ENCODE data around the gene RNF14.

Gene RNF14

GRCh38 chr5:141976176-141976575, 7.3 kb downstream of the RNF14 start:
- no peak overlapping the region for H3K4me3 Mint-ChIP-seq
- DNase-seq: no peak
- peaks cover 52% of the 10 kb centered on the region for H3K36me3 Mint-ChIP-seq
- no peak overlapping the region for H3K27ac Mint-ChIP-seq
- no peaks in the 10 kb centered on the region for H3K27me3 Mint-ChIP-seq
- H3K9me3 Mint-ChIP-seq: no peaks in the 10 kb centered on the region
- CTCF ChIA-PET: interaction anchor here (1.1 to 4.2 kb wide), 7 partner anchors 14 to 284 kb away, joined by 3 to 32 read pairs (median 5); no protein-coding TSS in a partner anchor
- peaks cover 17% of the 10 kb centered on the region for H3K4me1 Mint-ChIP-seq

GRCh38 chr5:141978389-141978788, 9.5 kb downstream of the RNF14 start:
- Mint-ChIP-seq H3K4me3 (no peak overlapping the region), H3K4me1 (peaks cover 13% of the 10 kb centered on the region), H3K27me3 (no peaks in the 10 kb centered on the region), H3K36me3 (peaks cover 53% of the 10 kb centered on the region), H3K27ac (no peak overlapping the region), H3K9me3 (no peaks in the 10 kb centered on the region)
- no peak for DNase-seq
- CTCF ChIA-PET: interaction anchor here (1.0 to 4.2 kb wide), 5 partner anchors 9 to 173 kb away, joined by 3 to 32 read pairs (median 4); partner anchors contain the start of gene RNF14

- CTCF ChIA-PET: no interaction called here
- Mint-ChIP-seq H3K4me1 (no peaks in the 10 kb centered on the region), H3K36me3 (peaks cover 54% of the 10 kb centered on the region), H3K4me3 (no peak overlapping the region), H3K27ac (no peak overlapping the region), H3K9me3 (no peaks in the 10 kb centered on the region), H3K27me3 (no peaks in the 10 kb centered on the region)
- no peak for DNase-seq
These were observed 13.7 kb downstream of the RNF14 start for GRCh38 chr5:141982626-141983025.

- H3K27ac Mint-ChIP-seq: no peak overlapping the region
- CTCF ChIA-PET: interaction anchor here (0.7 to 1.8 kb wide), 5 partner anchors 25 to 188 kb away, joined by 3 to 5 read pairs (median 4); no protein-coding TSS in a partner anchor
- H3K36me3 Mint-ChIP-seq: peaks cover 39% of the 10 kb centered on the region
- no peak overlapping the region for H3K4me3 Mint-ChIP-seq
- no peaks in the 10 kb centered on the region for H3K9me3 Mint-ChIP-seq
- no peaks in the 10 kb centered on the region for H3K4me1 Mint-ChIP-seq
- DNase-seq: no peak
- H3K27me3 Mint-ChIP-seq: no peaks in the 10 kb centered on the region
These were observed 17.2 kb downstream of the RNF14 start for GRCh38 chr5:141986072-141986471.

DNA sequence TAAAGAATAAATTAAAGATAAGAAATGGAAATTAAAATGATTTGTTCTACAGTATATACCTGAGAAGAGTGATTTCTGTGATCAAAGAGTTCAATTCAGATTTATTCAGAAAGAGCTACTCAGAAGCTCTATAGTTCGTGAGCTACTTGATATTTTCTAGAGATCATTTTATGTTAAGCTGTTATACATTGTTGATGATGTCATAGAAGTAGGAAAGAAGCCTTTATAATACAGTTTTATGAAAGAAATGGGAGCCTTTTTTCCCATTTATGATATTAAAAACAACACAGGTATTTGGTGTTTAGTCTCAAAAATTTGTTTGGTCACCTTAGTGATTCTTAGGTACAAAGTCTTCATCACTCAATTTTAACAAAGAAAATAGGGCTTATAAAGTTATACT, 20.8 kb downstream of the RNF14 start:
- no peaks in the 10 kb centered on the region for H3K9me3 Mint-ChIP-seq
- CTCF ChIA-PET: interaction anchor here (0.6 to 8.5 kb wide), 15 partner anchors 11 to 180 kb away, joined by 3 to 158 read pairs (median 4); partner anchors contain the start of gene GNPDA1
- peaks cover 37% of the 10 kb centered on the region for H3K36me3 Mint-ChIP-seq
- no peaks in the 10 kb centered on the region for H3K27me3 Mint-ChIP-seq
- no peaks in the 10 kb centered on the region for H3K4me1 Mint-ChIP-seq
- no peak overlapping the region for H3K4me3 Mint-ChIP-seq
- H3K27ac Mint-ChIP-seq: no peak overlapping the region
- no peak for DNase-seq

DNA sequence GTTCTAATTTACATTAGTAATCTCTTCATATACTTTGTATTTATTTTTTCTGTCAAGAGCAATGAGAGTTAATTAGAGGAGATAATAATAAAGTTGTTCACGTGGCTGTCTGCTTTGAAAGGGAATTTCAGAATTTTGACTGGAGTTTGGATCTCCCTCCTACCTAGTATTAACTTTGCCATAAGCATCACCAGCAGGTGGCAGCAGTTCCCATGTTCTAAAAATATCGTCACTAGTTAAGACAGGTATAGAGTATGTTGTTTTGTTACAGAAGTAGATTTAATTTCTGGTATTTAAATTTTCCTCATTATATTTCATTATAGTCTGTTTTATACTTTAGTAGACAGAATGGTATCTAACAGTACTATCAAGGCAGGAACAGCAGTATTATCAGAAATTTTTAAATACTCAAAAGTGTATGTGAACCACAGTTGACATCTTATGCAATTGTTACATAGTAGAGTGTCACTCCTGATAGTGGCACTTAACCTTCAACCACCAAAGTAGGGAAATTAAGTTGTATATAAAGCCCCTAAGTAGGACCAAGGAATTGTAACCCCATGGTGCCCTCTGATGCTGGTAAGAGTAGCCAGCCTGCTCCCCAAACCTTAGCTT, 23.6 kb downstream of the RNF14 start:
- no peaks in the 10 kb centered on the region for H3K27me3 Mint-ChIP-seq
- peaks cover 28% of the 10 kb centered on the region for H3K36me3 Mint-ChIP-seq
- CTCF ChIA-PET: interaction anchor here (0.8 to 8.5 kb wide), 13 partner anchors 11 to 160 kb away, joined by 3 to 158 read pairs (median 4); partner anchors contain the start of genes GNPDA1, NDFIP1 and RNF14
- no peak overlapping the region for H3K4me3 Mint-ChIP-seq
- no peaks in the 10 kb centered on the region for H3K9me3 Mint-ChIP-seq
- H3K4me1 Mint-ChIP-seq: no peaks in the 10 kb centered on the region
- peak; percentile 87 for DNase-seq
- no peak overlapping the region for H3K27ac Mint-ChIP-seq

DNA sequence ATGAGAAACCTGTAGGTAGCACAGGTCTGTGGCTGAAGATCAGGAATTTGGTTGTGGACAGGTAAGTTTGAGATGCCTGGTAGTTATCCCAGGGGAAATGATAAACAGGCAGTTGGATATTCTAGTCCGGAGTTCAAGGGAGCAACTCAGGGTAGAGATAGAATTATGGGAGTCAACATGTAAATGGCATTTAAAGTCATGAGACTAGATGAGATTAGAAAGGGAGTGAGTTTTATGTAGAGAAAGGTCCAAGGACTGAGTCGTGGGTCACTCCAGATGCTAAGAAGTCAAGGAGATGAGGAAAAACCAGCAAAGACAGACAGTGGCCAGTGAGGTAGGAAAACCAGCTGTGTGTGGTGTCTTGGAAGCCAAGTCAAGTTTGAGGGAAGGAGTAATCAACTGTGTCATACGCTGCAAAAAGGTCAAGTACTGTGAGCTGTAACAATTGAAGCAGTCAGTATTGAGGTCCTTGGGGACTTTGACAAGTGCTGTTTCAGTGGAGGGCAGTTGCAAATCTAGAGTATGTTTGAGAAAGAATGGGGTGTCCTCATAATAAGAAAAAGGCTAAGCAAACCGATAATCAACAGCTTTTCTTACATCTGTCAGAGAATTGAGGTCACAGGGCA, 25.7 kb downstream of the RNF14 start:
- Mint-ChIP-seq H3K27me3 (no peaks in the 10 kb centered on the region), H3K4me3 (no peak overlapping the region), H3K27ac (no peak overlapping the region), H3K9me3 (no peaks in the 10 kb centered on the region), H3K4me1 (no peaks in the 10 kb centered on the region), H3K36me3 (peaks cover 22% of the 10 kb centered on the region)
- DNase-seq: no peak
- CTCF ChIA-PET: interaction anchor here (0.6 to 8.5 kb wide), 5 partner anchors 18 to 300 kb away, joined by 3 to 158 read pairs (median 4); partner anchors contain the start of gene GNPDA1

- CTCF ChIA-PET: interaction anchor here (0.7 to 8.5 kb wide), 3 partner anchors 17 to 301 kb away, joined by 3 to 158 read pairs (median 3); partner anchors contain the start of gene GNPDA1
- Mint-ChIP-seq H3K4me3 (no peak overlapping the region), H3K36me3 (peaks cover 27% of the 10 kb centered on the region), H3K9me3 (no peaks in the 10 kb centered on the region), H3K27me3 (no peaks in the 10 kb centered on the region), H3K27ac (no peak overlapping the region), H3K4me1 (peaks cover 1% of the 10 kb centered on the region)
- no peak for DNase-seq
These were observed 26.8 kb downstream of the RNF14 start for GRCh38 chr5:141995656-141996055.

GRCh38 chr5:141997358-141997960, 28.6 kb downstream of the RNF14 start:
- no peaks in the 10 kb centered on the region for H3K27me3 Mint-ChIP-seq
- H3K27ac Mint-ChIP-seq: no peak overlapping the region
- CTCF ChIA-PET: interaction anchor here (1.0 to 2.6 kb wide), 2 partner anchors 9 to 146 kb away, joined by 4 to 9 read pairs; no protein-coding TSS in a partner anchor
- peaks cover 4% of the 10 kb centered on the region for H3K4me1 Mint-ChIP-seq
- H3K9me3 Mint-ChIP-seq: no peaks in the 10 kb centered on the region
- H3K36me3 Mint-ChIP-seq: peaks cover 42% of the 10 kb centered on the region
- no peak for DNase-seq
- no peak overlapping the region for H3K4me3 Mint-ChIP-seq

GRCh38 chr5:142000173-142000572, 31.3 kb downstream of the RNF14 start:
- CTCF ChIA-PET: interaction anchor here (0.7 to 7.0 kb wide), 10 partner anchors 9 to 143 kb away, joined by 3 to 69 read pairs (median 4); partner anchors contain the start of gene GNPDA1
- H3K27ac Mint-ChIP-seq: no peak overlapping the region
- H3K36me3 Mint-ChIP-seq: peaks cover 51% of the 10 kb centered on the region
- no peak overlapping the region for H3K4me3 Mint-ChIP-seq
- H3K9me3 Mint-ChIP-seq: no peaks in the 10 kb centered on the region
- no peak for DNase-seq
- H3K27me3 Mint-ChIP-seq: no peaks in the 10 kb centered on the region
- H3K4me1 Mint-ChIP-seq: peaks cover 29% of the 10 kb centered on the region

- CTCF ChIA-PET: interaction anchor here (0.7 to 7.0 kb wide), 10 partner anchors 10 to 143 kb away, joined by 3 to 69 read pairs (median 4); partner anchors contain the start of gene GNPDA1
- DNase-seq: no peak
- Mint-ChIP-seq H3K4me1 (peaks cover 36% of the 10 kb centered on the region), H3K27me3 (no peaks in the 10 kb centered on the region), H3K9me3 (no peaks in the 10 kb centered on the region), H3K36me3 (peaks cover 54% of the 10 kb centered on the region), H3K4me3 (no peak overlapping the region), H3K27ac (no peak overlapping the region)
These were observed 32.0 kb downstream of the RNF14 start for GRCh38 chr5:142000704-142001484.

DNA sequence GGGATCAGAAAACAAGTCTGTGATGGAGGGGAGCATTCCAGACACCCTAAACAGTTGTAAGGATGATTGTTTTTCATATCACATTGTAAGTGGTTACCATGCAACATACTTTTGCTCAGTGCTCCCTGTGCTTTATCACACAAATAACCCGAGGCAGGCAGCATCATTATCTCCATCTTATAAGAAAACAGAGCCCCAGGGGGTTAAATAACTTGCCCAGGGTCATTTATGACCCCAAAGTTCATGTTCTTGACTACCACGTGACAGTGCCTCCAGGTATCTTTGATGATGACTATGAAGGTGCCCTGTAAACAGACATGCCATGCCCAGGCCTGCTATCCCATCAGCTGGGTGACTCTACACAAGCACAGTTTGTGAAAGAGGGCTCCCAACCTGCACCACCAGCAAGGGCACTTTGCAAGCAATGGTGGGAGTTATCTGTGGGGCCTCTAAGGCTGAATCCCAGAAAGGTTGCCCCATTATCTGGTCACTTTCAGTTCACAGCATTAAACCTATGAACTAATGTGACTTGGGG, 34.4 kb downstream of the RNF14 start:
- Mint-ChIP-seq H3K36me3 (peaks cover 75% of the 10 kb centered on the region), H3K4me3 (no peak overlapping the region), H3K4me1 (peaks cover 60% of the 10 kb centered on the region), H3K9me3 (no peaks in the 10 kb centered on the region), H3K27ac (peak overlapping the region; percentile 87), H3K27me3 (no peaks in the 10 kb centered on the region)
- CTCF ChIA-PET: interaction anchor here (0.8 to 7.0 kb wide), 5 partner anchors 10 to 140 kb away, joined by 3 to 69 read pairs (median 5); partner anchors contain the start of gene GNPDA1
- no peak for DNase-seq
